GM12874 (cell line): ENCODE results near the gene LGR4.

Source experiments
- CTCF ChIP-seq: IDR thresholded peaks from 2 replicates; pipeline ENCODE4 v1.5.1; 2011; ENCODE audit warnings: low read depth, mild to moderate bottlenecking, control low read depth, low read length, moderate library complexity; ENCODE audit not compliant: insufficient read depth

LGR4 gene

GRCh38 chr11:27349919-27350318 is 122.7 kb downstream of the LGR4 start:
- no peak for TF ChIP-seq CTCF

- no peak for TF ChIP-seq CTCF
Observed at GRCh38 chr11:27348340-27348873, 124.2 kb downstream of the LGR4 start.

DNA sequence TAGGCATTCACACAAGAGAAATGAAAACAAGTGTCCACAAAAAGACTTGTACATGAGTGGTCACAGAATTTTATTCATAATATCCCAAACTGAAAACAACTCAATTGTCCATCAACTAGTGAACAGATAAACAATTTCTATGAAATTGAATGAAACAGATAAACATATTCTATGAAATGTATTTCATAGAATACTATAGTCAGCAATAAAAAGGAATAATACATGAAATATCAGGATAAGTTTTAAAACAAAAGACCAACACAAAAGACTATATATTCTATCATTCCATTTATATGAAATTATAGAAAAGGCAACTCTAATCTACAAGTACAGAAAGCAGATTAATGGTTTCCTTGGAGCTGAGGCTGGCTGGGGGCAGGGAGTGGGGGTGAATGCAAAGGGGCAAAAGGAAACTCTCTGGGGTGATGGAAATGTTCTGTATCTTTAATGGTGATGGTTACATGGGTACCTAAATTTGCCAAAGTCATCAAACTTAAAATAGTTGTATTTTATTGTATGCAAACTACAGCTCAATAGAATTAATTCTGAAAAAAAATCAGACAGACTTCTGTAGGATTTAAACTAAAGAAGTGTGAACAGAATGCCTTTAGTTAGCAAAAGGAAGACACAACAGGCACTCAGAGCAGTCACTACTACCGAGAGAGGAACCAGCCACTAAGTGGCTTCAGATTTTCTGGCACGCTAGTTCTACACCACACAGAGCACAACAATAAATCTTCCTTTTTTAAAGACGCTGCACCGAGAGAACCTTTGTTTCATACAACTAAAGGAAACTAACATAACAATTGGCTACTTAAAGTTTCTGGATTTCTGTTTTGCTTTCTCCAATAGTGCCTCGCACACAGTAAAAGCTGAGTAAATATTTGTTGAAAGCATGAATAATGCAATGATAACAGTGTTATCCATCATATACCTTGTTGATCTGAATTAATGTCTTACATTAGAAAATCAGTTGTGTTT is 124.9 kb downstream of the LGR4 start:
- no peak for TF ChIP-seq CTCF

GRCh38 chr11:27339941-27340340 is 132.6 kb downstream of the LGR4 start:
- no peak for TF ChIP-seq CTCF

DNA sequence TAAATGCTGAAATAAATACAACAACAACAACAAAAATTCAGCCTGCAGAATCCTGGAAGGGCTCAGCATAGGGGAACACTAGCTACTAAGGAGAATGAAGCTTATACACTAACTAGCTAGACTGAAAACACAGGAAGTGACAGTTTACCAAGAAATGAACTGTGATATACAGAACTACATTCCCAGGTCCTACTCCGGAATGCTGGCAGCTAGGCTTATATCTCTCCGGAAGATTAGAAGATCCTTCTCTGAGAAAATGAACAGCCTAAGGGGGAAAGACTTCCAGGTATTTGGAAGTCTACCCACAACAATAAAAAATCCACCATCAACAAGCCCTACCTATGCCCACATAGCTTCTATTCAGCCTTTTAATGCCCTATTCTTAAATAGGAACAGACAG is 140.6 kb downstream of the LGR4 start:
- no peak for TF ChIP-seq CTCF

- no peak for TF ChIP-seq CTCF
Observed at GRCh38 chr11:27330633-27331270, 141.8 kb downstream of the LGR4 start.

DNA sequence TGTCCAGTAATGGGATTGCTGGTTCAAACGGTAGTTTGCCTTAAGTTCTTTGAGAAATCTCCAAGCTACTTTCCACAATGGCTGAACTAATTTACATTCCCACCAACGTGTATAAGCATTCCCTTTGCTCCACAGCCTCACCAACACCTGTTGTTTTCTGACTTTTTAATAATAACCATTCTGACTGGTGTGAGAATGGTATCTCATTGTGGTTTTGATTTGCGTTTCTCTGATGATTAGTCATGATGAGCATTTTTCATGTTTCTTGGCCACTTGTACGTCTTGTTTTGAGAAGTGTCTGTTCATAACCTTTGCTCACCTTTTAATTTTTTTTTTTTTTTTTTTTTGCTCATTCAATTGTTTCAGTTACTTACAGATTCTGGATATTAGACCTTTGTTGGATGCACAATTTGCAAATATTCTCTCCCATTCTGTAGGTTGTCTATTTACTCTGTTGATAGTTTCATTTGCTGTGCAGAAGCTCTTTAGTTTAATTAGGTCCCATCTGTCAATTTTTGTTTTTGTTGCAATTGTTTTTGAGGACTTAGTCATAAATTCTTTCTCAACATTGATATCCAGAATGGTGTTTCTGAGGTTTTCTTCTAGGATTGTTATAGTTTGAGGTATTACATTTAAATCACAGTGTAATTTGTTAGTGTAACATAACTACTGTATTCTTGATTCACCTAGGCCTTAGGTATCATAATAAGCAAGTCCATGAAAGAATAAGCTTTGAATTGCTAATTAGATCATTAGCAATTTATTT is 142.5 kb downstream of the LGR4 start:
- TF ChIP-seq CTCF: no peak
